Measurements from ENCODE around the gene TPH2.

- no peak for TF ChIP-seq PKNOX1 (IDR thresholded peaks at IDR 0.05)
- no peak for TF ChIP-seq SP1 (IDR thresholded peaks at IDR 0.05)
- no peak for TF ChIP-seq FOXM1 (IDR thresholded peaks at IDR 0.05; ENCODE audit: borderline replicate concordance)
Measured at GRCh38 chr12:72011374-72011773, 72.7 kb downstream of the TPH2 start.
